SK-N-SH (cell line): Measurements from ENCODE around the gene CCDC24.

Experiments
- CTCF ChIP-seq: fragments of 200-600 bp; sonication (generic); IDR thresholded peaks from 2 replicates; pipeline ENCODE4 v1.6.1; 2017; ENCODE audit warnings: antibody characterized with exemption, mild to moderate bottlenecking, moderate library complexity
- EP300 ChIP-seq, 2 experiments: IDR thresholded peaks; 2 replicates each; pipeline versions ENCODE4 v1.4.0 to v1.6.1; 2012; ENCODE audit warnings: borderline replicate concordance in 1 of 2, low read depth in 1 of 2, low read length in 1 of 2
- EZH2phosphoT487 ChIP-seq: fragments of 200-600 bp; sonication (generic); IDR thresholded peaks from 2 replicates; pipeline ENCODE4 v1.6.1; 2017; ENCODE audit warnings: low read depth, mixed run types, mild to moderate bottlenecking, antibody characterized with exemption, moderate library complexity, borderline replicate concordance
- IRF3 ChIP-seq: fragments of 150-350 bp; IDR thresholded peaks from 2 replicates; pipeline ENCODE4 v1.6.1; 2016; ENCODE audit warnings: mild to moderate bottlenecking, low read depth, low read length
- JUND ChIP-seq: IDR thresholded peaks from 2 replicates; pipeline ENCODE4 v1.4.0; 2012
- MAX ChIP-seq: IDR thresholded peaks from 2 replicates; pipeline ENCODE4 v1.4.0; 2012; ENCODE audit warnings: low read depth
- NRF1 ChIP-seq: IDR thresholded peaks from 2 replicates; pipeline ENCODE4 v1.6.1; 2012; ENCODE audit warnings: low read depth, mild to moderate bottlenecking, low read length
- REST ChIP-seq: IDR thresholded peaks from 2 replicates; pipeline ENCODE4 v1.6.1; 2012; ENCODE audit warnings: mild to moderate bottlenecking, low read depth, low read length, moderate library complexity
- USF2 ChIP-seq: fragments of 150-350 bp; IDR thresholded peaks from 2 replicates; pipeline ENCODE4 v1.6.1; 2017; ENCODE audit warnings: antibody characterized with exemption, low read length, low read depth, borderline replicate concordance

GRCh38 chr1:43963890-43964289 lies 27.5 kb upstream of the CCDC24 start:
- TF ChIP-seq CTCF = no peak
- no peak for TF ChIP-seq EP300 (IDR thresholded peaks at IDR 0.05; ENCODE audit: borderline replicate concordance in 1 of 2, low read depth in 1 of 2, low read length in 1 of 2)
- no peak for TF ChIP-seq MAX
- TF ChIP-seq REST = no peak
- TF ChIP-seq NRF1 = no peak
- TF ChIP-seq JUND = no peak
- TF ChIP-seq EZH2phosphoT487 = no peak
- no peak for TF ChIP-seq IRF3
- TF ChIP-seq USF2 = no peak
